PC-9 (cell line): ENCODE results near the gene MAP4K4. TPM values are rescaled to one million over a fixed set of nuclear protein-coding genes. Genes with fewer than 3 reads are reported as not detected.
"Not testable (repeated sequence)": the region's sequence is repeated elsewhere in the genome, so short reads cannot be mapped to it uniquely, and the experiment has no call there.

ENCODE experiments used
- BruUV-seq: library from RNA; stranded (reverse); fragments of 400-500 nt; replicated peaks from 2 replicates; lab custom pipeline; 2021; lab: Mats Ljungman, UMichigan
- CTCF ChIA-PET: fragments of 300-600 bp; sonication (Branson Sonifier 250); formaldehyde crosslinking; loops from one replicate; lab custom pipeline; 2022; ENCODE audit warnings: antibody characterized with exemption; lab: Charles Lee
- POLR2A ChIA-PET: fragments of 300-600 bp; sonication (Branson Sonifier 250); formaldehyde crosslinking; loops from one replicate; lab custom pipeline; 2022; ENCODE audit warnings: antibody characterized with exemption; ENCODE audit not compliant: unreplicated experiment; lab: Charles Lee
- DNase-seq, 2 experiments: peaks; one replicate each; pipeline versions ENCODE4 v3.0.0 to v3.0.0-alpha.2; 2015 to 2022; ENCODE audit warnings: mixed read lengths in 1 of 2
- H2AFZ ChIP-seq: fragments of 200-600 bp; sonication (generic); 2 replicates; pipeline ENCODE4 v1.8.1; 2017; ENCODE audit warnings: antibody characterized with exemption
- H3F3A ChIP-seq: fragments of 200-600 bp; sonication (generic); 2 replicates; pipeline ENCODE4 v1.8.1; 2017; ENCODE audit warnings: antibody characterized with exemption, mild to moderate bottlenecking, low read depth; ENCODE audit not compliant: insufficient read depth
- H3K27ac ChIP-seq: fragments of 200-600 bp; sonication (generic); 2 replicates; pipeline ENCODE4 v1.6.1; 2016; ENCODE audit warnings: mixed run types
- H3K27me3 ChIP-seq: fragments of 200-600 bp; sonication (generic); 2 replicates; pipeline ENCODE4 v1.6.1; 2016; ENCODE audit warnings: low read depth, mixed run types; ENCODE audit not compliant: insufficient read depth
- H3K36me3 ChIP-seq: fragments of 200-600 bp; sonication (generic); 2 replicates; pipeline ENCODE4 v1.6.1; 2016; ENCODE audit warnings: low read depth, mixed run types
- H3K4me1 ChIP-seq: fragments of 200-600 bp; sonication (generic); replicated peaks from 2 replicates; pipeline ENCODE4 v1.6.1; 2016; ENCODE audit warnings: mixed run types; ENCODE audit not compliant: insufficient read depth
- H3K4me2 ChIP-seq: fragments of 200-600 bp; sonication (generic); 2 replicates; pipeline ENCODE4 v1.6.1; 2017; ENCODE audit warnings: mixed run types
- H3K4me3 ChIP-seq: fragments of 200-600 bp; sonication (generic); 2 replicates; pipeline ENCODE4 v1.6.1; 2016; ENCODE audit warnings: mixed run types
- H3K79me2 ChIP-seq: fragments of 200-600 bp; sonication (generic); 2 replicates; pipeline ENCODE4 v1.6.1; 2017; ENCODE audit warnings: low read depth, mixed run types
- H3K9me2 ChIP-seq: fragments of 200-600 bp; sonication (generic); 2 replicates; pipeline ENCODE4 v1.8.1; 2017; ENCODE audit warnings: mild to moderate bottlenecking; ENCODE audit not compliant: insufficient read depth
- H3K9me3 ChIP-seq: fragments of 200-600 bp; sonication (generic); 2 replicates; pipeline ENCODE4 v1.8.1; 2016; ENCODE audit warnings: low read depth; ENCODE audit not compliant: insufficient read depth
- H4K20me1 ChIP-seq: fragments of 200-600 bp; sonication (generic); 2 replicates; pipeline ENCODE4 v1.8.1; 2017; ENCODE audit not compliant: insufficient read depth
- EZH2 ChIP-seq: fragments of 200-600 bp; sonication (generic); IDR thresholded peaks from 2 replicates; pipeline ENCODE4 v1.8.0; 2017; ENCODE audit warnings: antibody characterized with exemption, low read depth
- intact Hi-C: fragments of 100-400 bp; cut with micrococcal nuclease; formaldehyde crosslinking; loops from one replicate; pipeline ENCODE4 v1.10.0; 2022; ENCODE audit not compliant: unreplicated experiment
- total RNA-seq: library from RNA; stranded (reverse); gene quantifications from 2 replicates; pipeline ENCODE4 v1.2.3, GENCODE V29; 2021
- TF ChIP-seq, protein P1 (sequence below): fragments of 200-600 bp; sonication (generic); conservative IDR thresholded peaks from 2 replicates; pipeline ENCODE4 v1.6.1; 2017; ENCODE audit warnings: mixed run types, antibody characterized with exemption, mild to moderate bottlenecking, moderate library complexity

Gene MAP4K4
- total RNA-seq, 1 experiment from 2014 or later = 129 TPM

- CTCF ChIA-PET = no interaction called here
- Histone ChIP-seq H3K4me2 (no peak overlapping the region), H3K9me3 (0 out of 2 replicates have a peak, but pooled peaks cover 7% of the 10 kb centered on the region), H3K79me2 (no peaks in the 10 kb centered on the region), H2AFZ (no peak overlapping the region), H3K36me3 (no peaks in the 10 kb centered on the region), H3K27me3 (no peaks in the 10 kb centered on the region), H3F3A (no peaks in the 10 kb centered on the region), H3K4me3 (no peak overlapping the region), H3K9me2 (no peaks in the 10 kb centered on the region), H3K27ac (no peak overlapping the region), H4K20me1 (no peaks in the 10 kb centered on the region), H3K4me1 (peaks cover 5% of the 10 kb centered on the region; the same call in 1 of the 2 replicates)
- TF ChIP-seq, protein P1, sequence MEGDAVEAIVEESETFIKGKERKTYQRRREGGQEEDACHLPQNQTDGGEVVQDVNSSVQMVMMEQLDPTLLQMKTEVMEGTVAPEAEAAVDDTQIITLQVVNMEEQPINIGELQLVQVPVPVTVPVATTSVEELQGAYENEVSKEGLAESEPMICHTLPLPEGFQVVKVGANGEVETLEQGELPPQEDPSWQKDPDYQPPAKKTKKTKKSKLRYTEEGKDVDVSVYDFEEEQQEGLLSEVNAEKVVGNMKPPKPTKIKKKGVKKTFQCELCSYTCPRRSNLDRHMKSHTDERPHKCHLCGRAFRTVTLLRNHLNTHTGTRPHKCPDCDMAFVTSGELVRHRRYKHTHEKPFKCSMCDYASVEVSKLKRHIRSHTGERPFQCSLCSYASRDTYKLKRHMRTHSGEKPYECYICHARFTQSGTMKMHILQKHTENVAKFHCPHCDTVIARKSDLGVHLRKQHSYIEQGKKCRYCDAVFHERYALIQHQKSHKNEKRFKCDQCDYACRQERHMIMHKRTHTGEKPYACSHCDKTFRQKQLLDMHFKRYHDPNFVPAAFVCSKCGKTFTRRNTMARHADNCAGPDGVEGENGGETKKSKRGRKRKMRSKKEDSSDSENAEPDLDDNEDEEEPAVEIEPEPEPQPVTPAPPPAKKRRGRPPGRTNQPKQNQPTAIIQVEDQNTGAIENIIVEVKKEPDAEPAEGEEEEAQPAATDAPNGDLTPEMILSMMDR = no peak
- no peak for TF ChIP-seq EZH2
- intact Hi-C loops = no loop called here
- no TSS peak for BruUV-seq
- DNase-seq = no peak
- POLR2A ChIA-PET = interaction anchor here (0.6 kb wide), 1 partner anchor 549 kb away, joined by 10 read pairs; no protein-coding TSS in a partner anchor
These were observed 233.9 kb downstream of the MAP4K4 start for GRCh38 chr2:101931402-101931801.

DNA sequence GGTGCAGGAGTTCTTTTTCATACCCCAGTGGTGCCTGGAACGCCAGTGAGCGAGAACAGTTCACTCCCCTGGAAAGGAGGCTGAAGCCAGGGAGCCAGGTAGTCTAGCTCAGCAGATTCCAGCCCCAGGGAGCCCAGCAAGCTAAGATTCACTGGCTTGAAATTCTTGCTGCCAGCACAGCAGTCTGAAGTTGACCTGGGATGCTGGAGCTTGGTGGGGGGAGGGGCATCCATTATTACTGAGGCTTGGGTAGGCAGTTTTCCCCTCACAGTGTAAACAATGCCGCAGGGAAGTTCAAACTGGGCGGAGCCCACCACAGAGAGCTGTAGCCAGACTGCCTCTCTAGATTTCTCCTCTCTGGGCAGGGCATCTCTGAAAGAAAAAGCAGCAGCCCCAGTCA, 238.3 kb downstream of the MAP4K4 start:
- CTCF ChIA-PET = not testable (repeated sequence)

GRCh38 chr2:101942851-101943250, 245.3 kb downstream of the MAP4K4 start:
- H3F3A ChIP-seq = no peaks in the 10 kb centered on the region
- no peak for DNase-seq
- no peak overlapping the region for H3K4me2 ChIP-seq
- no peaks in the 10 kb centered on the region for H3K4me1 ChIP-seq
- intact Hi-C loops = no loop called here
- H3K9me3 ChIP-seq = peaks cover 6% of the 10 kb centered on the region; the same call in 1 of the 2 replicates
- TF ChIP-seq, protein P1 = no peak
- TF ChIP-seq EZH2 = no peak
- ChIA-PET POLR2A (no interaction called here), CTCF (no interaction called here)
- no peaks in the 10 kb centered on the region for H4K20me1 ChIP-seq
- H3K9me2 ChIP-seq = no peaks in the 10 kb centered on the region
- no peaks in the 10 kb centered on the region for H3K79me2 ChIP-seq
- no peaks in the 10 kb centered on the region for H3K27me3 ChIP-seq
- no TSS peak for BruUV-seq
- H3K27ac ChIP-seq = no peak overlapping the region
- H2AFZ ChIP-seq = no peak overlapping the region
- H3K36me3 ChIP-seq = no peaks in the 10 kb centered on the region
- no peak overlapping the region for H3K4me3 ChIP-seq

More for the DNA sequence above, 238.3 kb downstream of the MAP4K4 start:
- H3K36me3 ChIP-seq, H2AFZ ChIP-seq, H3K4me3 ChIP-seq, H3K27ac ChIP-seq, H3K27me3 ChIP-seq, intact Hi-C loops, H3F3A ChIP-seq, H3K79me2 ChIP-seq, H3K4me1 ChIP-seq, H3K9me2 ChIP-seq, BruUV-seq, H3K9me3 ChIP-seq, H4K20me1 ChIP-seq, POLR2A ChIA-PET: not testable (repeated sequence)
- H3K4me2 ChIP-seq = peak overlapping the region; percentile 4; the same call in 1 of the 2 replicates
- DNase-seq = peak in 1 of 2 experiments; percentile 22

Other genes starting within 250 kb of the MAP4K4 start
- not detected in 2 replicates for gene RFX8, start 222.6 kb upstream of the MAP4K4 start, total RNA-seq